ENCODE results near the gene KIF11. TPM values are rescaled to one million over a fixed set of nuclear protein-coding genes. Genes with fewer than 3 reads are reported as not detected.
A peak's percentile ranks its signal among the peaks of the same experiment; 100 is the strongest.

Gene KIF11
- total RNA-seq, 6 donors from 2014 or later = under 0.01 to 2.4 (median 1.6) TPM

DNA sequence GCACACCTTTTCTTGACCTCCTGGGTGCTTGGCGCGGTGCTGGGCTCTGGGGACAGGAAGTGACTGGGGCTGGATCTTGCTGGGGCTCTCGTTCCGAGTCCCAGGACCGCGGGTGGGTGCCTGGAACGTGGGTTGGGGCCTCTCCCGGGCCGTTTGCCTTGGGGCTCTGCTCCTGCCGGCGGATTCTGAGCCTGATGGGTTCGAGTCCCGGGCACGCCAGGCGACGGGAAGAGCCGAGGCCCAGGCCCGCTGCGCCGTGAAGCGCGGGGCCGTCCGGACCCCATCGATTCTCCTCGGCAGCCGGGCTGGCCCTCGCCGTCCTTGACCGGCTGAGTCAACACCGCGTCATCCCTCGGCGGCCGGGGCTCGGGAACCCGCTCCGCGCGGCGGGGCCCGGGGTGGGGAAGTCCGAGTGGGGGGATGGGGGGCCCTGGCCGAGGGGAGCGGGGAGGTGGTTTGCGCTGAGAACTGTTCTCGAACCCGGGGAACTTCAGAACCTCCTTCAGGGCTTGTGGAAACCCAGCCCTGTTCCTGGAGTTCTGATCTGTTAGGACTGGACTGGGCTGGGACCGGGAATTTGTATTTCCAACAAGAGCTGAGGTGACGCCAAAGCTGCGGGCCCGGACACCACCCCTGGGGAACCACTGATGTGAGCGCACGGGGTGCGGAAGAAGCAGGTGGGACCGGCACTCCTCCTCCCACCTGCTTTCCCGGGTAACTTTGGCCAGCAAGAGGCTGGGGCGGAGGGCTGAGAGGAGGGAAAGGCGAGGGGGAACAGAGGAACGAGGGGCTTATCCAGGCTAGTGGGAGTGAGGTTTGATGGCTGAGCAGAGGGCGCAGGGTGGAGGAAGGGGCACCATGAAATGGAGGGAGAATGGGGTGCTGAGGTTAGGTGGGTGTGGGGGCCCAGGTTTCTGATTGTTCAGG, 103.0 kb downstream of the KIF11 start:
- Histone ChIP-seq H3K27ac (no peak overlapping the region), H3K4me1 (peaks cover 21 to 27% (median 23%) of the 10 kb centered on the region in 4 donors), H3K4me3 (no peak overlapping the region), H3K9me3 (no peaks in the 10 kb centered on the region), H3K36me3 (peaks cover 0 to 7% (median 2%) of the 10 kb centered on the region in 4 donors), H3K27me3 (no peaks in the 10 kb centered on the region)
- TF ChIP-seq EP300 (IDR thresholded peaks at IDR 0.05) (no peak), CTCF (IDR thresholded peaks at IDR 0.05) (no peak), POLR2A (IDR thresholded peaks at IDR 0.05) (no peak), POLR2AphosphoS5 (IDR thresholded peaks at IDR 0.05) (no peak)
- DNase-seq = peak in 1 of 2 donors; percentile 83
- WGBS, 2 donors = 78 to 88% methylated on average over 20 to 58 of the region's 61 CpGs
- peak in 1 of 2 donors; percentile 37 for ATAC-seq (ENCODE audit: low FRiP score in 2 of 2)

DNA sequence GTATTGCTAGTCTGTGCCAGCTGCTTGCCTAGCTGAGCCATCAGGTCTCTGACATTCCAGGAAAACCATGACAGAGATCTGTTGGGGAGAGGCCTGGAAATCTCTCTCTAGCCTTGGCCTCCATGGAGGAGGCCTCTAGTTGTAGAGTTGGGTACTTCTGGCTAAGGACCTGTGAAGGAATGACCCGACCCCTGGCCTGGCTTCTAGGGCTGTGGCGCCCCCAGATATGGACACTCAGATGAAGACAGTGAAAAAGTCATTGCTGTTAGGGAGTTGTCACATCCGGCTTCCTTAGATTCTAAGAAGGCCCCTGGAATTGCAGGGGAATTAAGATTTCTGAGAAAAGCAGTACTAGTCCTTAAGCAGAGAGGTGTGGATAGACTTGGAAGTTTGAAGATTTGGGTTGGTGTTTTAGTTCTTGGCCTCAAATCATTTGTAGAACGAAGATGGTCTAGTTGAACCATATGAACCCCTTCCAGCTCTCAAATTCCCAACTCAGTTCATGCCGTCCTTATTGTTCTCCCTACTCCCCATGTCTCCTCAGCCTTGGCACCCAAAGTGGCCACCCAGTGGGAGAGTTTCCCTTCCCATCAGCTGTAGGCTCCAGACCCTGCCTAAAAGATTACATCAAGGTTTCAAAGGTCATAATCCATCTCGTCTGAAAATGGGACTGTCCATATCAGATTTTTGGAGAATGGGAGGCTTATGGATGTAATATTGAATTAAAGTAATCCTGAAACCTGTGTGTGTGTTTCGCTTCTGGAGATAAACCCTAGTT, 103.9 kb downstream of the KIF11 start:
- peaks cover 21 to 24% (median 22%) of the 10 kb centered on the region in 4 donors for H3K4me1 ChIP-seq
- no peak overlapping the region for H3K4me3 ChIP-seq
- ATAC-seq (ENCODE audit: low FRiP score in 2 of 2) (no peak), DNase-seq (no peak)
- H3K36me3 ChIP-seq = peaks cover 0 to 7% (median 2%) of the 10 kb centered on the region in 4 donors
- H3K9me3 ChIP-seq = no peaks in the 10 kb centered on the region
- no peak overlapping the region for H3K27ac ChIP-seq
- WGBS, 2 donors = 84 to 88% methylated on average over 7 of the region's 7 CpGs
- no peaks in the 10 kb centered on the region for H3K27me3 ChIP-seq
- TF ChIP-seq POLR2AphosphoS5 (IDR thresholded peaks at IDR 0.05) = no peak
- TF ChIP-seq POLR2A (IDR thresholded peaks at IDR 0.05) = no peak
- no peak for TF ChIP-seq EP300 (IDR thresholded peaks at IDR 0.05)
- TF ChIP-seq CTCF (IDR thresholded peaks at IDR 0.05) = no peak

DNA sequence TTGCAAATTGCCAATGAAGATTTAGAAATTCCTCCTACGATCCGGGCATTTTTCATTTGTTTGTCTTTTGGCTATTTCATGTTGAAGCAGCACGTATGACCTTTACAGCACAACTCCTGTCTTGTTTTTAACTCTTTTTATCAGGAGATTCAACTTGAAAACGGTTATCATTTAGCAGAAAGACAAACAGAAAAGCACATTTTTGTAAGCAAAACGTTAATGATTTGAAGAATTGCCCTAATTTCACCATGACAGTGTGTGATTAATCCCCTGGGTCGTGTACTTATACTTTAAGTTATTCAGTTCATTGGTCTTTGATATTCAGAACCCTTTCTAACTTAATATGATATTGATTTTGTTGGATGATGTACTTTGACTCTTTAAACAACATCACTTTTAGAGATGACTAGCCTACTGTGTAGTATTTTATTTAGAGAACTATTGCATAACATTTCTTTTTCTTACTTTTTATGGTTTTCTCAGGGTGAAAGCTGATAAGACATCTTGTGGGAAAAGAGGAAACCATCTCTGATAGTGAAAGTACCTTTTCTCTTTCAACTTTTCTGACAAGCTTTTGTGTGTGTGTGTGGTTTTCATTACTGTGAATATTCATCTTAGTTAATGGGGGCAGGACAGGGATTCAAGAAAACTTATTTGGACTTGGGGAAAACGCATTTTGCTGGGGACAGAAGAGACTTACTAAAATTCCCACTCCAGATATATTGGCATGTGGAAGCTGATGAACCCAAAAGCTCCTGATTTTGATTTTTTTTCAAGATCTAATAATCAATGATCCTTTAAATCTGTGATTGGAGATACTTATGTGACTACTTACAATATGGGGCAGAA, 105.0 kb downstream of the KIF11 start:
- 46 to 53% methylated on average over 7 of the region's 7 CpGs for WGBS, 2 donors
- TF ChIP-seq EP300 (IDR thresholded peaks at IDR 0.05) = no peak
- no peak for TF ChIP-seq CTCF (IDR thresholded peaks at IDR 0.05)
- no peak for TF ChIP-seq POLR2A (IDR thresholded peaks at IDR 0.05)
- TF ChIP-seq POLR2AphosphoS5 (IDR thresholded peaks at IDR 0.05) = no peak
- no peaks in the 10 kb centered on the region for H3K27me3 ChIP-seq
- no peaks in the 10 kb centered on the region for H3K9me3 ChIP-seq
- no peak for DNase-seq
- H3K27ac ChIP-seq = no peak overlapping the region
- H3K36me3 ChIP-seq = peaks cover 0 to 7% (median 2%) of the 10 kb centered on the region in 4 donors
- peaks cover 13 to 16% (median 15%) of the 10 kb centered on the region in 4 donors for H3K4me1 ChIP-seq
- ATAC-seq (ENCODE audit: low FRiP score in 2 of 2) = no peak
- no peak overlapping the region for H3K4me3 ChIP-seq

- H3K36me3 ChIP-seq = peaks cover 0 to 7% (median 2%) of the 10 kb centered on the region in 4 donors
- peaks cover 10 to 15% (median 11%) of the 10 kb centered on the region in 4 donors for H3K4me1 ChIP-seq
- DNase-seq (no peak), ATAC-seq (ENCODE audit: low FRiP score in 2 of 2) (peak in 1 of 2 donors; percentile 59)
- no peaks in the 10 kb centered on the region for H3K27me3 ChIP-seq
- H3K9me3 ChIP-seq = no peaks in the 10 kb centered on the region
- H3K4me3 ChIP-seq = peak overlapping the region in 3 of 4 donors; percentile 22 to 49 (median 39)
- H3K27ac ChIP-seq = peak overlapping the region in 2 of 4 donors; percentile 16 to 22
- 7 to 25% methylated on average over 1 to 3 of the region's 3 CpGs for WGBS, 2 donors
- no peak for TF ChIP-seq POLR2AphosphoS5 (IDR thresholded peaks at IDR 0.05)
- no peak for TF ChIP-seq EP300 (IDR thresholded peaks at IDR 0.05)
- no peak for TF ChIP-seq POLR2A (IDR thresholded peaks at IDR 0.05)
- no peak for TF ChIP-seq CTCF (IDR thresholded peaks at IDR 0.05)
Measured at GRCh38 chr10:92699193-92699517, 106.2 kb downstream of the KIF11 start.

Data from upper lobe of left lung (tissue), 6 donors.